NCI-H1105 treated with DMSO at 0.1 percent for 48 hours (cell line): ENCODE measurements around the gene ATP11A.

Source experiments
- DNase-seq: peaks from one replicate; lab custom pipeline; 2025; lab: John Stamatoyannopoulos, UW

The ATP11A gene

DNA sequence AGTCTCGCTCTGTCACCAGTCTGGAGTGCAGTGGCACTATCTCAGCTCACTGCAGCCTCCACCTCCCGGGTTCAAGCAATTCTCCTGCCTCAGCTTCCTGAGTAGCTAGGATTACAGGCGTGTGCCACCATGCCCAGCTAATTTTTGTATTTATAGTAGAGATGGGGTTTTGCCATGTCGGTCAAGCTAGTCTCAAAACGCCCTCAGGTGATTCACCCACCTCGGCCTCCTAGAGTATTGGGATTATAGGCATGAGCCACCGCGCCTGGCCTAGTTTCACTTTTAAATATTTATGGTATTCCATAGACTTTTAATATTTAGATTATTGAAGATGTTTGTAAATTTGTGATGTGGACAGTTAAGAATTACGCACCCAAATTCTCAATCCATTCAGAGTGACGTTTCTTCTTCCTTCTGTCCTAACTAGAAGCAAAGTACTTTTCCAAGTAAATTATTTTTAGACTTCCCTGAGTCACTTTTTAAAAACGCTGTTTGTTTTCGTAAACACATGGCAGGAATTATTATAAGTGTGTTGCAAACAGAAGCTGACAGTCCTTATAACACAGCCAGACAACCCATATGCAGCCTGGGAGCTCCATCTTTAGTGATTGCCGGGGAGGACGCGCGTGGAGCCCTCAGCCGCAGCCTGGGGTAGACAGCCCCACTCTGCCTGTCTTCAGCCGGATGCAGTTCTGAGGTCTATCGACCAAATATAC lies 131.7 kb downstream of the ATP11A start:
- no peak for DNase-seq

DNA sequence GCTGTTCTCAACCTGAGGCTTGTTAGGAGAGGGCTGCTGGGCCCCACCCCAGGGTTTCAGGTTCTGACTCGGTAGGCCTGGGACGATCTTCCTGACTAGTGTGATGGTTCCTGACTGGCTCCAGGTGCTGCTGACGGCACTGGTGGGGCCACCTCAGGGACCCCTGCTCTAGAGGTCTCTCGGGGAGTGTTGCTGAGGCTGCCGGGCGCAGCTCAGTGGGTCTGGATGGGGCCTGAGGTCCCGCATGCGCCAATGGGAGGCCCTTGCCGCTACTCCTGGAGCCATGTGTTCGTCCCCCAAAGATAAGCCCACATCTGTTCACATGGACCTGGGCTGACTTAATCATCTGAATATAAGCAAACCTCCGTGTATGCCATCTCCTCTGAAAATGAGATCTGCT lies 133.0 kb downstream of the ATP11A start:
- DNase-seq, result no peak

- DNase-seq, result no peak
Observed at GRCh38 chr13:112824429-112824828, 134.6 kb downstream of the ATP11A start.

DNA sequence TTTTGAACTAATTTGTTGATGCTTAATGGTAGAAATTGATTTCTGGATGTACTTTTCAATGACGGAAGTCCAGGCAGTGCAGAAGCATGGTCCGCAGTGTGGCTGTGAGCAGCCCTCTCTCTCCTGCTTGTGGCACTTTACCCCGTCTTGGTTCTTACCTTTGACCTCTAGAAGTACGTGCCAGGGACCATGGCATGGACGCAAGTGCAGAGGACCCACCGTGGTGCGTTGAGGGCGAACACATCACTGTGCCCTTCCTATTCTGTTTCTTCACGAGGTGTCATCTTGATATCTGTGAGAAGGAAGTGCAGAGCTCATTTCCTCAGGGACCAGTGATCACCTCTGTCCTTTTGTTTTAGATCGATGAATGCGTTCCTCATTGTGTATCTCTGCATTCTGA lies 135.2 kb downstream of the ATP11A start:
- no peak for DNase-seq

DNA sequence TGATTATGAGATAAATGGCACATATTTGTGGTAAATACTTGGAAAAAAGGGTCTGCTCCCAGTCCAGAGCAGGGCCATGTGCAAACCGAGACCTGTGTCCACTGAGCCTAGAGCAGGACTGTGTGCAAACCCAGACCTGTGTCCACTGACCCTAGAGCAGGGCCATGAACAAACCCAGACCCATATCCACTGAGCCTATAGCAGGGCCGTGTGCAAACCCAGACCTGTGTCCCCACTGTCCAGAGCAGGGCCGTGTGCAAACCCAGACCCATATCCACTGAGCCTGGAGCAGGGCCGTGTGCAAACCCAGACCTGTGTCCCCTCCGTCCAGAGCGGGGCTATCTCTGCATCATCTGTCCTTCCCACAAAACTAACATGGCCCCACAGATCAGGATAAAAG lies 136.0 kb downstream of the ATP11A start:
- no peak for DNase-seq

DNA sequence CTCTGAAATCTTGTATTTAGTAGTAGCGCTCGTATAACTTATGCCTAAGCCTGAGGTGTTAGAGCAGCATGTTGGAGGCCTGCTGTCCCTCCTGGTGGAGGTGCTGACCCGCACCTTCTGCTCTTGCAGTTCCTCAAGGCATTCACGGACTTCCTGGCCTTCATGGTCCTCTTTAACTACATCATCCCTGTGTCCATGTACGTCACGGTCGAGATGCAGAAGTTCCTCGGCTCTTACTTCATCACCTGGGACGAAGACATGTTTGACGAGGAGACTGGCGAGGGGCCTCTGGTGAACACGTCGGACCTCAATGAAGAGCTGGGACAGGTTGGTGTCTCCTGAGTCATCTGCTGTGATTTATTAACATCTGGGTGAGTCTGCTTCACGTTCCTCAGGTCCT lies 136.7 kb downstream of the ATP11A start:
- DNase-seq, result no peak

GRCh38 chr13:112828082-112828699 lies 138.4 kb downstream of the ATP11A start:
- DNase-seq, result no peak

DNA sequence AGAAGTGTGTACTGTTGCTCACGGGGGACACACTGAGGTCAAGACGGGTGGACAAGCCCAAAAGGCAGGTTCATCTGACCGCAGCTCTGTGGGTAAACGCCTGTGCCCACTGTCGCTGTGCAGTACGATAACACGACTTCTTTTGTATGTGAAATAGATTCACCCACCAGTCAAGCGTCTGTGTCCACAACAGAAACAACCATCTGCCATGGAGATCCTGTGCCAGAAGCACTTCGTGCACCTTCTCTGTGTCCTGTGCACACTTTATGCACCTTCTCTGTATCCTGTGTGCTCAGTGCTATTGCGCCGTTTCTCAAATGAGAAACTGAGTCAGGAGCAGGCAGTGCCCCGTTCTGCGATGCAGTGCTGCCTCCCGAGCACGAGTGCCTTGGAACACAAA lies 138.9 kb downstream of the ATP11A start:
- DNase-seq, result no peak

- DNase-seq, result no peak
Observed at GRCh38 chr13:112831196-112831595, 141.4 kb downstream of the ATP11A start.

DNA sequence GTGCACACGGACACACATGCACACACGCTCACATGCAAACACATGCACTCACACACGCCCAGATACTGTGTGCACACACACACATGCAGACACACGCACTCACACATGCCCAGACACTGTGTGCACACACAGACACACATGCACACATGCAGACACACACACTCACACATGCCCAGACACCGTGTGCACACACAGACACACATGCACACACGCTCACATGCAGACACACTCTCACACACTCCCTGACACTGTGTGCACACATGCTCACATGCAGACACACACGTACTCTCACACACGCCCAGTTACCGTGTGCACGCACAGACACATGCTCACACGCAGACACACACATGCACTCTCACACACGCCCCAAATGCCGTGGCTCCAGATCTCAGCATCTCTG lies 142.0 kb downstream of the ATP11A start:
- DNase-seq, result no peak

- no peak for DNase-seq
Observed at GRCh38 chr13:112832811-112833210, 143.0 kb downstream of the ATP11A start.

DNA sequence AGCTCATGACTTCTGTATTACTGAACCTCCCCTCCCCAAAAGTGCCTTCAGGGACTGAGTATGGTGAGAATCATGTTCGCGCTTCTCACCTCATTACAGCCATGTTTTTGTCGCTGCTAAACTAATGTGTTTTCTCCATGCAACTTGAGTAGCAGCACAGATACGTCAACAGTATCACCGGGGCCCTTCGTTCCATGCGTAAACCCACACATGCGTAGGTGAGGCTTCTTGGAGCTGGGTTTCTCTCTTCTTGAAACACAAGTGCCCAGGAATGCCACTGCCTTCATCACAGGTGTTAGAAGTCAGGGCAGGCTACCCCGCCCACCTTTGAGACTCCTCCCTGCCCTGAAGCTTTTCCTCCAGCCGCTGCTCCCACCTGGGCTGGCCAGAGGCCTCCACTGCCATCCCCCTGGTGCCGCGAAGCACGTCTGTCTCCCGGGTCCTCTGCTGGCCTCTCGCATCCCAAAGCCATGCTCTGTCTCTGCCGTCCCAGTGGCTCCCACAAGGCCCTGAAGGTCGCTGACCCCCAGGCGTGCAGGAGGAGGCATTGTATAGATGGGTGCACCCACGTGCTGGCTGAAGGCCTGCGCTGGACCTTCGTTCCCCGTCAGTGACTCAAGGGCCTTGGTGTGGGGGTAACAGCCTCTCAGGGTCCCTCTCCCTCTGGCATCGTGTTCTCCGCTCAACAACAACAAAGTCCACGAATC lies 143.9 kb downstream of the ATP11A start:
- no peak for DNase-seq

GRCh38 chr13:112835344-112835743 lies 145.5 kb downstream of the ATP11A start:
- DNase-seq, result no peak

- DNase-seq, result no peak
Observed at GRCh38 chr13:112835796-112836195, 146.0 kb downstream of the ATP11A start.

GRCh38 chr13:112836940-112837339 lies 147.1 kb downstream of the ATP11A start:
- DNase-seq, result no peak

DNA sequence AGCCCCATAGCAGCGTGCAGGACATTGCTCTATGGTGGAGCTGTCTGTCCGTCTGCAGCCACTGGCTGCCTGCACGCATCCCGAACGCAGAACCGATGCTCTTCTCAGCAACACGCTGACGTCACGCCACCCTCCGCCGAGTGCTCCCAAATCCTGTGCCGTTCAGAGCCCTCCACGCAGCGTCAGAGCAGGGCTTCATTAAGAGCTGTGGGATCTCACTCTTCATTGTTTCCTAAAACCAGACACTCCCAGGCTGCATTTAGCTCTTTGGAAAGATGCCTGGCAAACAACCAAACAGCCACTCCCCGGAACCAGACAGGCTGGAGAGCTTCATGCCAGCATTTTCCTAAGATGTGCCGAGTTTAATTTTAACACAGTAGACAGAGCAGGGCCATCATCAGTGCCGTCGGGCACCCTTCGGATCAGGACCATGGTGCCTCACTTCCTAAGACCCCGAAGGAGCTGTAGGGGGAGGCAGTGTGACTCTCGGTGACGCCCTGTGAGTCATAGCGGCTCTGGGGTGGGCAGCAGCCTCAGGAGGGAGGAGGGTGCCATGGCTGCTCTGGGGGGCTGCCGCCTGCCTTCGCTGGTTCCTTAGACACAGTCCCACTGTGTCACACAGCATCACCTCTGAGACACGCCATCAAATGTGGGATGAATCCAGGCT lies 147.7 kb downstream of the ATP11A start:
- DNase-seq, result peak; percentile 10

- DNase-seq, result no peak
Observed at GRCh38 chr13:112838038-112838841, 148.4 kb downstream of the ATP11A start.

DNA sequence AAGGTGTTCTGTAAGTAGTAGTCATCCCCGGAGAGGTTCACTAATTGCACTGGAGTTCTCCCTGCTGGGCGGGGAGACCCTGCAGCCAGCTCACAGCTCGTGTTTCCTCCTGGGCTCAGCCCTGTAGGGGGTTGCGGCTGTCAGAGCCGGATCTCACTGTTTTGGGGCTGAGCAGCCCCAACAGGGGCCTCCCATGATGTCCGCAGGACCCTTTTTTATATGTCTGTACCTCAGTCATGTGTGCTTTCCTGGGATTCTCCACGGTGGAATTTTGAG lies 148.9 kb downstream of the ATP11A start:
- DNase-seq, result no peak

GRCh38 chr13:112839356-112840105 lies 149.7 kb downstream of the ATP11A start:
- DNase-seq, result no peak

- DNase-seq, result no peak
Observed at GRCh38 chr13:112840472-112841302, 150.8 kb downstream of the ATP11A start.
